DOHH2 (cell line): Measurements from ENCODE around the gene SLC37A1.

Experiments used
- CTCF ChIP-seq: fragments of 200-600 bp; sonication (generic); IDR thresholded peaks from one replicate; pipeline ENCODE4 v1.5.1; 2014; ENCODE audit warnings: antibody characterized with exemption, mild to moderate bottlenecking, low read depth, low read length; ENCODE audit not compliant: poor library complexity, severe bottlenecking
- EZH2phosphoT487 ChIP-seq: fragments of 200-600 bp; sonication (generic); IDR thresholded peaks from 2 replicates; pipeline ENCODE4 v1.6.1; 2017; ENCODE audit warnings: borderline replicate concordance, mild to moderate bottlenecking, antibody characterized with exemption, low read length, moderate library complexity, mixed read lengths

GRCh38 chr21:42472521-42472920 lies 41.1 kb upstream of the SLC37A1 start:
- TF ChIP-seq EZH2phosphoT487 (no peak), CTCF (no peak)
